Pancreas (tissue), 10 donors: ENCODE measurements around the gene TYK2. TPM values are rescaled to one million over a fixed set of nuclear protein-coding genes. Genes with fewer than 3 reads are reported as not detected.
"Not testable (repeated sequence)": the region's sequence is repeated elsewhere in the genome, so short reads cannot be mapped to it uniquely, and the experiment has no call there.

Source experiments
- ATAC-seq, 4 donors: fragments of 200-7000 bp; cut with Tn5 transposase; one replicate each; pipeline versions ENCODE4 v1.8.0 to v1.9.1; 2020; ENCODE audit warnings: mild to moderate bottlenecking in 4 of 4, moderate library complexity in 4 of 4
- DNase-seq, 6 donors: peaks; one replicate each; pipeline ENCODE4 v3.0.0-alpha.2; 2020
- FAIRE-seq: peaks from 2 replicates; lab custom pipeline; 2012; peaks lifted over from hg19 to GRCh38; lab: Jason Lieb, UNC
- H3K27ac ChIP-seq, 4 donors: fragments of 200-600 bp; sonication (generic); 1 replicate in 3 of 4; 2 replicates in 1 of 4; pipeline versions ENCODE4 v1.5.0 to v1.8.0; 2020
- H3K27me3 ChIP-seq, 4 donors: fragments of 200-600 bp; one replicate each; pipeline ENCODE4 v1.8.0; 2021
- H3K36me3 ChIP-seq, 3 donors: fragments of 200-600 bp; sonication (generic) in 1 of 3; one replicate each; pipeline versions ENCODE4 v1.5.0 to v1.8.0; 2020 to 2021
- H3K4me1 ChIP-seq, 3 donors: fragments of 200-600 bp; one replicate each; pipeline ENCODE4 v1.8.0; 2021
- H3K4me3 ChIP-seq, 4 donors: fragments of 200-600 bp; sonication (generic) in 2 of 4; one replicate each; pipeline versions ENCODE4 v1.5.0 to v1.8.0; 2020 to 2021
- H3K9me3 ChIP-seq, 4 donors: fragments of 200-600 bp; one replicate each; pipeline ENCODE4 v1.8.0; 2021
- WGBS, 2 donors: extraction: QIAGEN DNeasy Blood & Tissue Kit; methylation state at CpG; one replicate each; pipeline ENCODE4 v1.1.7; 2013; 5-methylcytosine and 5-hydroxymethylcytosine counted together
- intact Hi-C, 3 donors: fragments of 100-400 bp; cut with DNase I; formaldehyde crosslinking; loops; one replicate each; pipeline versions ENCODE4 v1.11.1 to v1.14.2; 2022
- polyA plus RNA-seq, 2 donors: library from polyadenylated mRNA; stranded (reverse); fragments of 200-250 nt; gene quantifications; one replicate each; pipeline ENCODE4 v1.2.3, GENCODE V29; 2013
- total RNA-seq, 6 donors: library from RNA; stranded (reverse); fragmentation: NEBNext Ultra II Directional in 4 of 6; extraction: Animal tissue kit (Norgen Biotek cat#: 25700) in 4 of 6; gene quantifications; one replicate each; pipeline versions ENCODE4 v1.2.1 to v1.2.4, GENCODE V29; 2021 to 2023
- TF ChIP-seq, protein P1 (sequence below), 4 donors: fragments of 200-600 bp; sonication (generic) in 3 of 4; IDR thresholded peaks; one replicate each; pipeline versions ENCODE4 v1.5.0 to v1.8.0; 2021; ENCODE audit warnings: antibody characterized with exemption in 4 of 4
- donor health status: healthy with polysubstance abuse.
- donor health status: DM: no; HTN: no; CAD: no; lungs with moderate emphysema.
- donor health status: DM: no; HTN: no; CAD: no.
- donor health status: control.
- donor health status: control.
- donor health status: Bipolar disorder and iron deficiency.
- donor health status: DM: yes; HTN: yes; CAD: no.
- donor health status: DM: no; HTN: no; CAD: no.
- donor health status: DM: no; HTN: no; CAD: no.
- donor health status: DM: yes; HTN: yes; CAD: no.

TYK2 gene
- total and polyA plus RNA-seq, 8 donors = 42.5 to 302 (median 57.6) TPM

DNA sequence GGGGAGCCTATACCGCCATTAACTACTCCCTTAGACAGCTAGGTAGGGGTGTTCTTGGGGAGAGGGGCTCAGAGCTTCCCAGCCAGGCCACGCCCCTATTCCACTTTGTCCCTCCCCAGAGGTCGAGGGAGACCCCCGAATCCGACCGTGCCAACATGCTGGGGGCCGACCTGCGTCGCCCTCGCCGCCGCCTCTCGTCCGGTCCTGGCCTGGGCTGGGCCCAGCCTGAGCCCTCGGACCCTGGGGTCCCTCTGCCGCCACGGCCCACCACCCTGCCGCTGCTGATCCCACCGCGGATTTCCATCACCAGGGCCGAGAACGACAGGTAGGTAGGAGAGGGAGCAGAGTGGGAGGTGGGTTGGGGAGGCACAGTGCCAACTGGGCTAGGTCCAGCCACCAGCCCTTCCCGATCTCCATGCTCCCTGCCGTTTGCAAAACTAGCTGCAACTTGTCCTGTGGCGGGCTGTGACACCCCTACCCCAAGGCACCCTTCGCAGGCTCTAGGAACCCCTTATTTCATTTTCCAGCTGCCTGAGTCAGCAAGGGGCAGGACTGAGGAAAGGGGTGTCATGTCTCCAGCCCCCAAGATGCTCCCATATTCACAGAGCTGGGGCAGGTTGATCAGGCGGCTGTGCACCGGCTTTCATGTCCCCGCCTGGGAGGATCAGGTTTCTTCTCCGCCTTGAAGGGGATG, 37.3 kb upstream of the TYK2 start:
- no peaks in the 10 kb centered on the region for H3K36me3 ChIP-seq
- no peak for FAIRE-seq
- H3K4me1 ChIP-seq = peaks cover 4 to 7% (median 5%) of the 10 kb centered on the region in 3 donors
- H3K27me3 ChIP-seq = peaks cover 0 to 18% (median 3%) of the 10 kb centered on the region in 4 donors
- 4 to 13% methylated on average over 13 to 30 of the region's 30 CpGs for WGBS, 2 donors
- no peaks in the 10 kb centered on the region for H3K9me3 ChIP-seq
- intact Hi-C loops = no loop called here
- no peak overlapping the region for H3K4me3 ChIP-seq
- TF ChIP-seq, protein P1, sequence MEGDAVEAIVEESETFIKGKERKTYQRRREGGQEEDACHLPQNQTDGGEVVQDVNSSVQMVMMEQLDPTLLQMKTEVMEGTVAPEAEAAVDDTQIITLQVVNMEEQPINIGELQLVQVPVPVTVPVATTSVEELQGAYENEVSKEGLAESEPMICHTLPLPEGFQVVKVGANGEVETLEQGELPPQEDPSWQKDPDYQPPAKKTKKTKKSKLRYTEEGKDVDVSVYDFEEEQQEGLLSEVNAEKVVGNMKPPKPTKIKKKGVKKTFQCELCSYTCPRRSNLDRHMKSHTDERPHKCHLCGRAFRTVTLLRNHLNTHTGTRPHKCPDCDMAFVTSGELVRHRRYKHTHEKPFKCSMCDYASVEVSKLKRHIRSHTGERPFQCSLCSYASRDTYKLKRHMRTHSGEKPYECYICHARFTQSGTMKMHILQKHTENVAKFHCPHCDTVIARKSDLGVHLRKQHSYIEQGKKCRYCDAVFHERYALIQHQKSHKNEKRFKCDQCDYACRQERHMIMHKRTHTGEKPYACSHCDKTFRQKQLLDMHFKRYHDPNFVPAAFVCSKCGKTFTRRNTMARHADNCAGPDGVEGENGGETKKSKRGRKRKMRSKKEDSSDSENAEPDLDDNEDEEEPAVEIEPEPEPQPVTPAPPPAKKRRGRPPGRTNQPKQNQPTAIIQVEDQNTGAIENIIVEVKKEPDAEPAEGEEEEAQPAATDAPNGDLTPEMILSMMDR (IDR thresholded peaks at IDR 0.05) = no peak
- DNase-seq = peak in 3 of 6 donors; percentile 54 to 78 (median 61)
- ATAC-seq = no peak
- no peak overlapping the region for H3K27ac ChIP-seq

DNA sequence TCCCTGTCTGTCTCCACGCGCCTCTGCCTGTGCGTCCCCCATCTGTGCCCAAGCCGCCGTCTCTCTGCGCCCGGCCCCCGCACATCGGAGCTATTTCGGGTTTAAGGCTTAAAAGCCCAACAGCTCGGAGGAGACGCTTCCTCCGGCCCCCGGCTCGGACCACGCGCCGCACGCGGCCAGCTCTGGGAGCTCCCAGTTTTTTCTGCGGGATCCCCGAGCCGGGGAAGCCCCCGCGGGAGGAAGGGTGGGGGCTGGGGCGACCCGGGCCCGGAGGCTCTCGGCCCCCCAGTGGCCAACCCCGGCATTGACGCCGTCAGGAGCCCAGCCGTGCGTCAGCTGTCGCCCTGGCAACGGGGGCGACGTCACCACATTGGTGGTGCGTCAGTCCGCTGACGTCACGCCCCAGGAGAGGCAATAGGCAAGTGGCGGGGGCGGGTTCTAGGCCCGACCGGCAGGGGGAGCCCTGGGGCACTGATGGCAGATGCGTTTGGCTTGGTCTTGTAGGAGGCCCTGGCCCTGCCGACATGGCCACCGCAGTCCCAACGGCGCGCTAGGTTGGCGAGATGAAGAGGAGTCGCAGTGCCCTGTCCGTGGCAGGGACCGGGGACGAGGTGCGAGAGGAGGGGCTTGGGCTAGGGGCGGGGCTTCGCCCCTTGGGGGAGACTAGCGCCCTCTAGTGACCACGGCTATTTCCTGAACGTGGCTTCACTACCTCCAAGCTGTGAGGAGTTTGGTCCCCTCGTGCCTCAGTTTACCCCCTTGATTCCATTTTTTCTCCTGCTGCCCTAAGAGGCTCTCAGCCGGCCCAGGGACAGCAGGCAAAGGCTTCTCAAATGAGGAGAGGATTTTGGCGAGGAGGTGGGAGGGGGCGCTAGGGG, 36.2 kb upstream of the TYK2 start:
- H3K36me3 ChIP-seq = no peaks in the 10 kb centered on the region
- H3K27me3 ChIP-seq = peaks cover 0 to 18% (median 3%) of the 10 kb centered on the region in 4 donors
- DNase-seq = peak; percentile 85 to 97 (median 94)
- TF ChIP-seq, protein P1 (IDR thresholded peaks at IDR 0.05) = peak; percentile 84 to 93 (median 90)
- H3K27ac ChIP-seq = peak overlapping the region; percentile 6 to 55 (median 22)
- intact Hi-C loops = no loop called here
- 3% methylated on average over 66 to 67 of the region's 67 CpGs for WGBS, 2 donors
- H3K4me3 ChIP-seq = peak overlapping the region; percentile 21 to 49 (median 36)
- no peak for FAIRE-seq
- H3K4me1 ChIP-seq = peaks cover 4 to 7% (median 5%) of the 10 kb centered on the region in 3 donors
- peak; percentile 87 to 91 (median 89) for ATAC-seq
- no peaks in the 10 kb centered on the region for H3K9me3 ChIP-seq

DNA sequence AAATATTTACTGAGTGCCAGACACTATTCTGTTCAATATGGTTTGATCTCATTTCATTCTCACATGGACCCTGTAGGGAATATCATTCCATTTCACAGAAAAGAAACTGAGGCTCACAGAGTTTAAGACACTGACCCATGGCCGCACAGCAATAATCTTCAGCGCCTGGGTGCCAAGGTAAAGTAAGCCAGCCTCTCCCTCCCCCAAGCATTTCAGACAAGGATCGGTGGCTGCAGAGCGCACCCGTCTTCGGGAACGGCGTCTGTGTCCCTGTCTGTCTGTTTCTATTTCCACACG, 35.7 kb upstream of the TYK2 start:
- TF ChIP-seq, protein P1 (IDR thresholded peaks at IDR 0.05) = no peak
- peaks cover 0 to 18% (median 3%) of the 10 kb centered on the region in 4 donors for H3K27me3 ChIP-seq
- ATAC-seq = peak in 3 of 4 donors; percentile 19 to 33 (median 28)
- no peaks in the 10 kb centered on the region for H3K36me3 ChIP-seq
- peak overlapping the region in 3 of 4 donors; percentile 6 to 55 (median 23) for H3K27ac ChIP-seq
- H3K4me3 ChIP-seq = peak overlapping the region; percentile 21 to 49 (median 36)
- no peak for DNase-seq
- no peak for FAIRE-seq
- no peaks in the 10 kb centered on the region for H3K9me3 ChIP-seq
- peaks cover 4 to 7% (median 5%) of the 10 kb centered on the region in 3 donors for H3K4me1 ChIP-seq
- 2 to 3% methylated on average over 9 of the region's 9 CpGs for WGBS, 2 donors
- intact Hi-C loops = no loop called here

DNA sequence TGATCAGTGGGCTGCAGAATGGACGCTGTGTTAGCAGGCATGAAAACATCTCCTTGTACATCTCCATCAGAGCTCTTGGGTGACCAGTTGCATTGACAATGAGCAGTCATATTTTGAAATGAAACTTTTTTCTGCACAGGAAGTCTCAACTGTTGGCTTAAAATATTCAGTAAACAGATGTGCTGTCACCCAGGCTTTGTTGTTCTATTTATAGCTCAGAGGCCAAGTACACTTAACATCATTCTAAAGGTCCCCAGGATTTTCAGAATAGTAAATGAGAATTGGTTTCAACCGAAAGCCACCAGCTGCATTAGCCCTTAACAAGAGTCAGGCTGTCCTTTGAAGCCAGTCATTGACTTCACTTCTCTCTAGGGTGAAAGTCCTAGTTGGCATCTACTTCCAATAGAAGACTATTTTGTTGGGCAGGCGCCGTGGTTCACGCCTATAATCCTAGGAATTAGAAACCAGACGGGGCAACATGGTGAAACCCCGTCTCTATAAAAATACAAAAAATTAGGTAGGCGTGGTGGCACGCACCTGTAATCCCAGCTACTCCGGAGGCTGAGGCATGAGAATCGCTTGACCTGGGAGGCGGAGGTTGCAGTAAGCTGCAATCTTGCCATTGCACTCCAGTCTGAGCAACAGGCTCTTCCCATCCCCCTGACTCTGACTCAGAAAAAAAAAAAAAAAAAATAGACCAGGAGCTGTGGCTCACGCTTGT, 32.0 kb upstream of the TYK2 start:
- DNase-seq (no peak), FAIRE-seq (no peak), ATAC-seq (no peak)
- Histone ChIP-seq H3K4me1 (peaks cover 0 to 5% (median 4%) of the 10 kb centered on the region in 3 donors), H3K27me3 (no peaks in the 10 kb centered on the region), H3K9me3 (no peaks in the 10 kb centered on the region), H3K4me3 (no peak overlapping the region), H3K36me3 (no peaks in the 10 kb centered on the region), H3K27ac (no peak overlapping the region)
- TF ChIP-seq, protein P1 (IDR thresholded peaks at IDR 0.05) = no peak
- 66 to 70% methylated on average over 13 of the region's 13 CpGs for WGBS, 2 donors
- intact Hi-C loops = no loop called here

DNA sequence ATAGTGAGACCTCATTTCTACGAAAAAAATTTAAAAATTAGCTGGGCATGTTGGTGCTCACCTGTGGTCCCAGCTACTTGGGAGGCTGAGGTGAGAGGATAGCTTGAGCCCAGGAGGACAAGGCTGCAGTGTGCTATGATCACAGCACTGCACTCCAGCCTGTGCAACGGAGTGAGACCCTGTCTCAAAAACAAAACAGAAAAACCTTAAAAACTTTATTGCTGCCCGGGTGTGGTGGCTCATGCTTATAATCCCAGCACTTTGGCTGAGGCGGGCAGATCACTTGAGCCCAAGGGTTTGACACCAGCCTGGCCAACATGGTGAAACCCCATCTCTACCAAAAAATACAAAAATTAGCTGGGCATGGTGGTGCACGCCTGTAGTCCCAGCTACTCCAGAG, 30.9 kb upstream of the TYK2 start:
- intact Hi-C loops, FAIRE-seq, ATAC-seq, H3K4me1 ChIP-seq, H3K4me3 ChIP-seq, H3K27ac ChIP-seq, DNase-seq, H3K36me3 ChIP-seq, H3K27me3 ChIP-seq, H3K9me3 ChIP-seq: not testable (repeated sequence)
- 57 to 65% methylated on average over 5 of the region's 5 CpGs for WGBS, 2 donors
